Measurements from ENCODE around the gene BATF2.

DNA sequence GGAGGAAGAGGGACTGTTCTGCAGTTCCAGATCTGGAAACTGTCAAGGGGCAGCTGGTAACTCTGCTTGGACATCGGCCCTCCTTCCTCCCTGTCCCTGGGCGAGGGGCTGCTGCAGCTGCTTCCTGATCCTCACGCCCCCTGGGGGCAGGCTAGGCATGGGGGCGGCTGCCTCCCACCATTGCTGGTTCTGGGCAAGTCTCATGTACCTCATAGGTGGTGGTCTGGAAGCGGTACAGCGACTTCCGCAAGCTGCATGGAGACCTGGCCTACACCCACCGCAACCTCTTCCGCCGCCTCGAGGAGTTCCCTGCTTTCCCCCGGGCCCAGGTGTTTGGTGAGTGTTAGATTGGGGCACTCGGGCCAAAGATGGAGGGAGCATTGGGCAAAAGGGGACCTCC is 35.4 kb upstream of the BATF2 start:
- TF ChIP-seq EZH2 (IDR thresholded peaks at IDR 0.05; ENCODE audit: insufficient read depth, poor library complexity, severe bottlenecking): no peak
- TF ChIP-seq EZH2phosphoT487 (IDR thresholded peaks at IDR 0.05; ENCODE audit: insufficient read depth, low read depth): no peak

Data from GM23248 (cell line).